Stimulated activated naive CD8-positive, alpha-beta T cell treated with anti-CD3 and anti-CD28 coated beads, Interleukin-15, Interleukin-2, amounts not matched to agents 100 ng/mL and 50 ng/mL, for 24 hours (primary cell): ENCODE results near the gene CNGA1.

Experiments used
- H3K27ac Mint-ChIP-seq: one replicate; pipeline ENCODE4 v1.8.0; 2021; ENCODE audit warnings: mild to moderate bottlenecking, mixed read lengths
- H3K27me3 Mint-ChIP-seq: one replicate; pipeline ENCODE4 v1.8.0; 2021; ENCODE audit warnings: mixed read lengths
- H3K36me3 Mint-ChIP-seq: one replicate; pipeline ENCODE4 v1.8.0; 2021; ENCODE audit warnings: low read depth, mixed read lengths
- H3K4me1 Mint-ChIP-seq: one replicate; pipeline ENCODE4 v1.8.0; 2021; ENCODE audit warnings: low read depth, mixed read lengths
- H3K4me3 Mint-ChIP-seq: one replicate; pipeline ENCODE4 v1.8.0; 2021; ENCODE audit warnings: mild to moderate bottlenecking, mixed read lengths
- H3K9me3 Mint-ChIP-seq: one replicate; pipeline ENCODE4 v1.8.0; 2021; ENCODE audit warnings: mixed read lengths

The CNGA1 gene

GRCh38 chr4:48016141-48017107 lies at the start of gene CNGA1, which contains the start of gene NIPAL1:
Gene CNGA1 (minus strand): TSS chr4:48016681. CDS start chr4:47952689, 63,992 bp downstream.
Gene NIPAL1 (plus strand): TSS chr4:48016772. CDS start chr4:48016840, 68 bp downstream.
- peak within 1 kb of the TSS; percentile 58 for H3K27ac Mint-ChIP-seq
- peaks cover 29% of the 10 kb centered on the region for H3K27me3 Mint-ChIP-seq
- H3K36me3 Mint-ChIP-seq: no peaks in the 10 kb centered on the region
- no peaks in the 10 kb centered on the region for H3K9me3 Mint-ChIP-seq
- H3K4me1 Mint-ChIP-seq: peaks cover 33% of the 10 kb centered on the region
- H3K4me3 Mint-ChIP-seq: peak within 1 kb of the TSS; percentile 84

- no peak overlapping the region for H3K4me3 Mint-ChIP-seq
Measured at GRCh38 chr4:48065587-48066052, 49.1 kb upstream of the CNGA1 start.

GRCh38 chr4:48064349-48064748 lies 47.9 kb upstream of the CNGA1 start:
- Mint-ChIP-seq H3K36me3 (peaks cover 23% of the 10 kb centered on the region), H3K27ac (peak overlapping the region; percentile 50), H3K4me1 (peaks cover 49% of the 10 kb centered on the region), H3K9me3 (peaks cover 5% of the 10 kb centered on the region), H3K4me3 (no peak overlapping the region), H3K27me3 (no peaks in the 10 kb centered on the region)

More at GRCh38 chr4:48065587-48066052, 49.1 kb upstream of the CNGA1 start:
- Mint-ChIP-seq H3K9me3 (peaks cover 4% of the 10 kb centered on the region), H3K36me3 (peaks cover 26% of the 10 kb centered on the region), H3K27ac (peak overlapping the region; percentile 81), H3K27me3 (no peaks in the 10 kb centered on the region), H3K4me1 (peaks cover 46% of the 10 kb centered on the region)

GRCh38 chr4:48058617-48059530 lies 42.4 kb upstream of the CNGA1 start:
- H3K27ac Mint-ChIP-seq: no peak overlapping the region
- peaks cover 5% of the 10 kb centered on the region for H3K9me3 Mint-ChIP-seq
- peaks cover 24% of the 10 kb centered on the region for H3K4me1 Mint-ChIP-seq
- no peaks in the 10 kb centered on the region for H3K27me3 Mint-ChIP-seq
- peaks cover 7% of the 10 kb centered on the region for H3K36me3 Mint-ChIP-seq
- no peak overlapping the region for H3K4me3 Mint-ChIP-seq

GRCh38 chr4:48051078-48051477 lies 34.6 kb upstream of the CNGA1 start:
- H3K9me3 Mint-ChIP-seq: no peaks in the 10 kb centered on the region
- peaks cover 13% of the 10 kb centered on the region for H3K27me3 Mint-ChIP-seq
- peaks cover 43% of the 10 kb centered on the region for H3K4me1 Mint-ChIP-seq
- H3K27ac Mint-ChIP-seq: no peak overlapping the region
- H3K36me3 Mint-ChIP-seq: peaks cover 4% of the 10 kb centered on the region
- no peak overlapping the region for H3K4me3 Mint-ChIP-seq

GRCh38 chr4:48049483-48049882 lies 33.0 kb upstream of the CNGA1 start:
- no peak overlapping the region for H3K27ac Mint-ChIP-seq
- H3K4me1 Mint-ChIP-seq: peaks cover 59% of the 10 kb centered on the region
- peaks cover 13% of the 10 kb centered on the region for H3K27me3 Mint-ChIP-seq
- H3K4me3 Mint-ChIP-seq: no peak overlapping the region
- peaks cover 4% of the 10 kb centered on the region for H3K36me3 Mint-ChIP-seq
- H3K9me3 Mint-ChIP-seq: no peaks in the 10 kb centered on the region

- H3K9me3 Mint-ChIP-seq: no peaks in the 10 kb centered on the region
- peak overlapping the region; percentile 75 for H3K27ac Mint-ChIP-seq
- H3K27me3 Mint-ChIP-seq: peaks cover 13% of the 10 kb centered on the region
- no peak overlapping the region for H3K4me3 Mint-ChIP-seq
- H3K36me3 Mint-ChIP-seq: peaks cover 4% of the 10 kb centered on the region
- peaks cover 75% of the 10 kb centered on the region for H3K4me1 Mint-ChIP-seq
Measured at GRCh38 chr4:48047896-48048295, 31.4 kb upstream of the CNGA1 start.

- Mint-ChIP-seq H3K27me3 (peaks cover 13% of the 10 kb centered on the region), H3K9me3 (no peaks in the 10 kb centered on the region), H3K4me1 (peaks cover 79% of the 10 kb centered on the region), H3K36me3 (peaks cover 4% of the 10 kb centered on the region), H3K4me3 (peak overlapping the region; percentile 44), H3K27ac (peak overlapping the region; percentile 75)
Measured at GRCh38 chr4:48047421-48047844, 31.0 kb upstream of the CNGA1 start.

- Mint-ChIP-seq H3K27ac (peak overlapping the region; percentile 72), H3K9me3 (no peaks in the 10 kb centered on the region), H3K4me1 (peaks cover 93% of the 10 kb centered on the region), H3K4me3 (no peak overlapping the region), H3K36me3 (peaks cover 4% of the 10 kb centered on the region), H3K27me3 (peaks cover 13% of the 10 kb centered on the region)
Measured at GRCh38 chr4:48046059-48046458, 29.6 kb upstream of the CNGA1 start.

- H3K9me3 Mint-ChIP-seq: no peaks in the 10 kb centered on the region
- peaks cover 93% of the 10 kb centered on the region for H3K4me1 Mint-ChIP-seq
- H3K4me3 Mint-ChIP-seq: no peak overlapping the region
- H3K27me3 Mint-ChIP-seq: peaks cover 5% of the 10 kb centered on the region
- no peak overlapping the region for H3K27ac Mint-ChIP-seq
- peaks cover 1% of the 10 kb centered on the region for H3K36me3 Mint-ChIP-seq
Measured at GRCh38 chr4:48044298-48044697, 27.8 kb upstream of the CNGA1 start.

- Mint-ChIP-seq H3K27ac (no peak overlapping the region), H3K36me3 (no peaks in the 10 kb centered on the region), H3K4me3 (no peak overlapping the region), H3K27me3 (no peaks in the 10 kb centered on the region), H3K4me1 (peaks cover 86% of the 10 kb centered on the region), H3K9me3 (no peaks in the 10 kb centered on the region)
Measured at GRCh38 chr4:48043504-48043903, 27.0 kb upstream of the CNGA1 start.

- Mint-ChIP-seq H3K4me1 (peaks cover 85% of the 10 kb centered on the region), H3K4me3 (no peak overlapping the region), H3K27ac (no peak overlapping the region), H3K9me3 (no peaks in the 10 kb centered on the region), H3K36me3 (no peaks in the 10 kb centered on the region), H3K27me3 (no peaks in the 10 kb centered on the region)
Measured at GRCh38 chr4:48042979-48043461, 26.5 kb upstream of the CNGA1 start.

GRCh38 chr4:48041535-48042137 lies 25.2 kb upstream of the CNGA1 start:
- Mint-ChIP-seq H3K4me1 (peaks cover 82% of the 10 kb centered on the region), H3K27ac (peak overlapping the region; percentile 78), H3K9me3 (no peaks in the 10 kb centered on the region), H3K36me3 (peaks cover 4% of the 10 kb centered on the region), H3K27me3 (no peaks in the 10 kb centered on the region), H3K4me3 (peak overlapping the region; percentile 18)

GRCh38 chr4:48039561-48039960 lies 23.1 kb upstream of the CNGA1 start:
- H3K27ac Mint-ChIP-seq: no peak overlapping the region
- peaks cover 82% of the 10 kb centered on the region for H3K4me1 Mint-ChIP-seq
- H3K36me3 Mint-ChIP-seq: peaks cover 23% of the 10 kb centered on the region
- H3K27me3 Mint-ChIP-seq: no peaks in the 10 kb centered on the region
- no peaks in the 10 kb centered on the region for H3K9me3 Mint-ChIP-seq
- no peak overlapping the region for H3K4me3 Mint-ChIP-seq
